HCT116 (cell line): ENCODE results near the gene TMOD3. TPM values are rescaled to one million over a fixed set of nuclear protein-coding genes. Genes with fewer than 3 reads are reported as not detected.

Source experiments
- ATAC-seq: fragments of 200-7000 bp; cut with Tn5 transposase; 2 replicates; pipeline ENCODE4 v1.9.1; 2020; ENCODE audit warnings: mild to moderate bottlenecking, moderate library complexity
- BruUV-seq: library from RNA; stranded (reverse); fragments of 400-500 nt; replicated peaks from 2 replicates; lab custom pipeline; 2021; lab: Mats Ljungman, UMichigan
- CTCF ChIA-PET: fragments of 300-600 bp; sonication (Branson Sonifier 250); formaldehyde crosslinking; loops from one replicate; lab custom pipeline; 2021; ENCODE audit warnings: antibody characterized with exemption; lab: Charles Lee
- POLR2A ChIA-PET: fragments of 300-600, 350-600 bp; sonication (Branson Sonifier 250); formaldehyde crosslinking; loops from one replicate; lab custom pipeline; 2021; ENCODE audit warnings: antibody characterized with exemption; lab: Charles Lee
- RAD21 ChIA-PET, 2 experiments: fragments of 300-600 bp; sonication (Branson Sonifier 250); formaldehyde crosslinking; loops; one replicate each; lab custom pipeline; 2023; ENCODE audit warnings: low total read pairs in 2 of 2; ENCODE audit not compliant: uncharacterized antibody in 2 of 2, unreplicated experiment in 2 of 2, low non-redundant PET in 1 of 2; lab: Charles Lee
- DNase-seq: peaks from one replicate; pipeline ENCODE4 v3.0.0-alpha.2; 2010; ENCODE audit warnings: low read depth, low spot score
- H2AFZ ChIP-seq: fragments of 200-600 bp; shearing (Covaris generic), sonication (generic); 2 replicates; pipeline ENCODE4 v1.6.1; 2017; ENCODE audit warnings: low read depth, mixed run types, mixed read lengths, antibody characterized with exemption, low read length; ENCODE audit not compliant: poor library complexity, severe bottlenecking
- H3K27ac ChIP-seq: 2 replicates; pipeline ENCODE4 v1.5.1; 2012; ENCODE audit warnings: low read depth, low read length
- H3K27me3 ChIP-seq: fragments of 200-600 bp; sonication (generic); 2 replicates; pipeline ENCODE4 v1.6.1; 2016; ENCODE audit warnings: mixed run types, low read length, mixed read lengths; ENCODE audit not compliant: insufficient read depth
- H3K36me3 ChIP-seq, 2 experiments: fragments of 200-500 bp in 1 of 2; fragments of 200-600 bp in 1 of 2; sonication (Bioruptor generic) in 1 of 2; sonication (generic) in 1 of 2; 2 replicates each; pipeline versions ENCODE4 v1.5.1 to v1.6.1; 2014 to 2016; ENCODE audit warnings: low read length in 2 of 2, inconsistent platforms in 1 of 2, mixed read lengths in 1 of 2, mixed run types in 1 of 2; ENCODE audit not compliant: insufficient read depth in 2 of 2, control insufficient read depth in 1 of 2
- H3K4me1 ChIP-seq, 2 experiments: fragments of 200-600 bp in 1 of 2; sonication (generic) in 1 of 2; 2 replicates each; pipeline versions ENCODE4 v1.5.1 to v1.6.1; 2012 to 2017; ENCODE audit warnings: low read length in 2 of 2, inconsistent platforms in 1 of 2, mild to moderate bottlenecking in 1 of 2, mixed read lengths in 1 of 2, mixed run types in 1 of 2, moderate library complexity in 1 of 2; ENCODE audit not compliant: insufficient read depth in 2 of 2, control insufficient read depth in 1 of 2
- H3K4me2 ChIP-seq: fragments of 200-600 bp; sonication (generic); 2 replicates; pipeline ENCODE4 v1.6.1; 2017; ENCODE audit warnings: mixed run types, low read length, mixed read lengths
- H3K4me3 ChIP-seq, 2 experiments: fragments of 200-600 bp in 1 of 2; sonication (generic) in 1 of 2; replicated peaks in 1 of 2; 2 replicates each; pipeline ENCODE4 v1.5.1; 2011 to 2016; ENCODE audit warnings: low read length in 2 of 2, control low read depth in 1 of 2, low read depth in 1 of 2, mild to moderate bottlenecking in 1 of 2, mixed read lengths in 1 of 2, mixed run types in 1 of 2
- H3K79me2 ChIP-seq: fragments of 200-600 bp; sonication (generic); 2 replicates; pipeline ENCODE4 v1.6.1; 2017; ENCODE audit warnings: mild to moderate bottlenecking, mixed run types, low read length, moderate library complexity, mixed read lengths; ENCODE audit not compliant: insufficient read depth
- H3K9ac ChIP-seq: fragments of 200-600 bp; sonication (generic); 2 replicates; pipeline ENCODE4 v1.6.1; 2016; ENCODE audit warnings: low read length, mixed read lengths
- H3K9me2 ChIP-seq: fragments of 200-600 bp; sonication (generic), shearing (Covaris generic); 2 replicates; pipeline ENCODE4 v1.6.1; 2017; ENCODE audit warnings: mixed run types, mild to moderate bottlenecking, moderate library complexity; ENCODE audit not compliant: insufficient read depth
- H3K9me3 ChIP-seq, 2 experiments: fragments of 200-500 bp in 1 of 2; fragments of 200-600 bp in 1 of 2; sonication (Bioruptor generic) in 1 of 2; sonication (generic) in 1 of 2; 2 replicates each; pipeline ENCODE4 v1.6.1; 2014 to 2017; ENCODE audit warnings: low read length in 2 of 2, mixed read lengths in 2 of 2, inconsistent platforms in 1 of 2, low read depth in 1 of 2, mild to moderate bottlenecking in 1 of 2, mixed run types in 1 of 2, moderate library complexity in 1 of 2; ENCODE audit not compliant: control insufficient read depth in 1 of 2, insufficient read depth in 1 of 2
- H4K20me1 ChIP-seq: fragments of 200-600 bp; sonication (generic), shearing (Covaris generic); 2 replicates; pipeline ENCODE4 v1.6.1; 2017; ENCODE audit warnings: mixed run types, mild to moderate bottlenecking, moderate library complexity; ENCODE audit not compliant: insufficient read depth
- CBX3 ChIP-seq: IDR thresholded peaks from 2 replicates; pipeline ENCODE4 v1.6.1; 2012; ENCODE audit warnings: low read depth
- CEBPB ChIP-seq: IDR thresholded peaks from 2 replicates; pipeline ENCODE4 v1.6.1; 2012; ENCODE audit warnings: low read depth
- ELF1 ChIP-seq: IDR thresholded peaks from 2 replicates; pipeline ENCODE4 v1.6.1; 2012; ENCODE audit warnings: low read depth, borderline replicate concordance
- EZH2 ChIP-seq: fragments of 200-600 bp; sonication (generic); IDR thresholded peaks from 2 replicates; pipeline ENCODE4 v1.6.1; 2017; ENCODE audit warnings: antibody characterized with exemption, mixed run types
- EZH2phosphoT487 ChIP-seq: fragments of 200-600 bp; IDR thresholded peaks from 2 replicates; pipeline ENCODE4 v1.6.1; 2018; ENCODE audit warnings: antibody characterized with exemption, borderline replicate concordance
- FOSL1 ChIP-seq: IDR thresholded peaks from 2 replicates; pipeline ENCODE4 v1.6.1; 2012; ENCODE audit warnings: low read depth
- JUND ChIP-seq: IDR thresholded peaks from 2 replicates; pipeline ENCODE4 v1.6.1; 2012
- SIN3A ChIP-seq: IDR thresholded peaks from 2 replicates; pipeline ENCODE4 v1.6.1; 2012; ENCODE audit warnings: low read depth
- TCF7L2 ChIP-seq: IDR thresholded peaks from 2 replicates; pipeline ENCODE4 v1.7.0; 2011; ENCODE audit warnings: borderline replicate concordance, inconsistent platforms; ENCODE audit not compliant: insufficient read depth, insufficient read length; ENCODE audit errors: extremely low read depth
- YY1 ChIP-seq: IDR thresholded peaks from 2 replicates; pipeline ENCODE4 v1.6.1; 2011; ENCODE audit warnings: low read length, low read depth, moderate library complexity, mild to moderate bottlenecking; ENCODE audit not compliant: insufficient replicate concordance; ENCODE audit errors: extremely low read depth
- ZFX ChIP-seq: fragments of 450-650 bp; IDR thresholded peaks from 2 replicates; pipeline ENCODE4 v1.6.1; 2017
- ZNF274 ChIP-seq: fragments of 200-500 bp; sonication (Bioruptor generic); IDR thresholded peaks from 2 replicates; pipeline ENCODE4 v1.6.1; 2014; ENCODE audit warnings: mild to moderate bottlenecking, low read depth, low read length, inconsistent platforms
- intact Hi-C: fragments of 100-400 bp; cut with micrococcal nuclease; formaldehyde crosslinking; loops from 2 replicates; pipeline ENCODE4 v1.10.0; 2022
- total RNA-seq: library from RNA; stranded (reverse); gene quantifications from one replicate; pipeline ENCODE4 v1.2.1, GENCODE V29; 2021; ENCODE audit not compliant: unreplicated experiment
- TF ChIP-seq, protein P1 (sequence below), 3 experiments: fragments of 200-600 bp in 1 of 3; sonication (generic) in 1 of 3; IDR thresholded peaks in 2 of 3; conservative IDR thresholded peaks in 1 of 3; 2 replicates each; pipeline ENCODE4 v1.5.1; 2012 to 2017; ENCODE audit warnings: low read depth in 2 of 3, low read length in 2 of 3, antibody characterized with exemption in 1 of 3, borderline replicate concordance in 1 of 3, control low read depth in 1 of 3, mild to moderate bottlenecking in 1 of 3, mixed read lengths in 1 of 3, mixed run types in 1 of 3, moderate library complexity in 1 of 3; ENCODE audit not compliant: insufficient read depth in 1 of 3
- TF ChIP-seq, protein P2 (sequence below): IDR thresholded peaks from 2 replicates; pipeline ENCODE4 v1.6.1; 2012; ENCODE audit warnings: low read depth
- TF ChIP-seq, protein P3 (sequence below): IDR thresholded peaks from 2 replicates; pipeline ENCODE4 v1.6.1; 2011; ENCODE audit warnings: mild to moderate bottlenecking, low read length, moderate library complexity; ENCODE audit not compliant: insufficient replicate concordance; ENCODE audit errors: extremely low read depth
- TF ChIP-seq, protein P4 (sequence below): IDR thresholded peaks from 2 replicates; pipeline ENCODE4 v1.6.1; 2012

The TMOD3 gene
- total RNA-seq, 1 experiment from 2014 or later = 78.8 TPM

DNA sequence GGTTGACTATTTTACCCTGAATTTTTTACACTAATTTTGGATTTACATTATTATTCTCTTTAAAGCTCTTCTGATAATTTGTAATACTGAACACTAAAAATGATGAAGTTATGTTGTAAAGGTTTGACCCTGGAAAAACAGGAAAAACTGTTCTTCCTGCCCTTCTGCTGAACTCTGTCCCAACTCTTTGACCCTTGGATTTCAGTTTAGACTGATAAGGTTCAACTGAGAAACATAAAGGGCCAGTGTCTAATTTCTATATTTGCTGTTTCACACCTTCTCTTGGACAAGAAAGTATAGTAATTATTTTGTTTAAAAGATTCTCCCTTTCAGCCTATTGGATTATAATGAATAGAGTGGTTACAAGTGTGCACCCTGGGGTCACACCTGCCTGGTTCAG, 12.8 kb upstream of the TMOD3 start:
- Histone ChIP-seq H3K9me3 (peaks cover 5 to 7% of the 10 kb centered on the region in 2 experiments; a peak in 2 of 4 replicates), H3K27ac (no peak overlapping the region), H3K9me2 (no peaks in the 10 kb centered on the region), H3K27me3 (no peaks in the 10 kb centered on the region), H3K9ac (no peak overlapping the region), H3K4me3 (no peak overlapping the region), H3K4me1 (no peaks in the 10 kb centered on the region), H4K20me1 (no peaks in the 10 kb centered on the region), H2AFZ (no peak overlapping the region), H3K79me2 (no peaks in the 10 kb centered on the region), H3K36me3 (no peaks in the 10 kb centered on the region), H3K4me2 (no peak overlapping the region)
- intact Hi-C loops = no loop called here
- ChIA-PET POLR2A (no interaction called here), RAD21 (no interaction called here), CTCF (no interaction called here)
- TF ChIP-seq CBX3 = no peak
- TF ChIP-seq EZH2 = no peak
- TF ChIP-seq ZNF274 = no peak
- no peak for TF ChIP-seq ELF1
- no peak for TF ChIP-seq ZFX
- no peak for TF ChIP-seq FOSL1
- no peak for TF ChIP-seq CEBPB
- TF ChIP-seq, protein P1, sequence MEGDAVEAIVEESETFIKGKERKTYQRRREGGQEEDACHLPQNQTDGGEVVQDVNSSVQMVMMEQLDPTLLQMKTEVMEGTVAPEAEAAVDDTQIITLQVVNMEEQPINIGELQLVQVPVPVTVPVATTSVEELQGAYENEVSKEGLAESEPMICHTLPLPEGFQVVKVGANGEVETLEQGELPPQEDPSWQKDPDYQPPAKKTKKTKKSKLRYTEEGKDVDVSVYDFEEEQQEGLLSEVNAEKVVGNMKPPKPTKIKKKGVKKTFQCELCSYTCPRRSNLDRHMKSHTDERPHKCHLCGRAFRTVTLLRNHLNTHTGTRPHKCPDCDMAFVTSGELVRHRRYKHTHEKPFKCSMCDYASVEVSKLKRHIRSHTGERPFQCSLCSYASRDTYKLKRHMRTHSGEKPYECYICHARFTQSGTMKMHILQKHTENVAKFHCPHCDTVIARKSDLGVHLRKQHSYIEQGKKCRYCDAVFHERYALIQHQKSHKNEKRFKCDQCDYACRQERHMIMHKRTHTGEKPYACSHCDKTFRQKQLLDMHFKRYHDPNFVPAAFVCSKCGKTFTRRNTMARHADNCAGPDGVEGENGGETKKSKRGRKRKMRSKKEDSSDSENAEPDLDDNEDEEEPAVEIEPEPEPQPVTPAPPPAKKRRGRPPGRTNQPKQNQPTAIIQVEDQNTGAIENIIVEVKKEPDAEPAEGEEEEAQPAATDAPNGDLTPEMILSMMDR (IDR thresholded peaks at IDR 0.05 in 2 of 3, conservative IDR thresholded peaks at IDR 0.05 in 1 of 3; ENCODE audit: borderline replicate concordance in 1 of 3, insufficient read depth in 1 of 3, low read depth in 2 of 3, low read length in 2 of 3) = no peak
- TF ChIP-seq, protein P2, sequence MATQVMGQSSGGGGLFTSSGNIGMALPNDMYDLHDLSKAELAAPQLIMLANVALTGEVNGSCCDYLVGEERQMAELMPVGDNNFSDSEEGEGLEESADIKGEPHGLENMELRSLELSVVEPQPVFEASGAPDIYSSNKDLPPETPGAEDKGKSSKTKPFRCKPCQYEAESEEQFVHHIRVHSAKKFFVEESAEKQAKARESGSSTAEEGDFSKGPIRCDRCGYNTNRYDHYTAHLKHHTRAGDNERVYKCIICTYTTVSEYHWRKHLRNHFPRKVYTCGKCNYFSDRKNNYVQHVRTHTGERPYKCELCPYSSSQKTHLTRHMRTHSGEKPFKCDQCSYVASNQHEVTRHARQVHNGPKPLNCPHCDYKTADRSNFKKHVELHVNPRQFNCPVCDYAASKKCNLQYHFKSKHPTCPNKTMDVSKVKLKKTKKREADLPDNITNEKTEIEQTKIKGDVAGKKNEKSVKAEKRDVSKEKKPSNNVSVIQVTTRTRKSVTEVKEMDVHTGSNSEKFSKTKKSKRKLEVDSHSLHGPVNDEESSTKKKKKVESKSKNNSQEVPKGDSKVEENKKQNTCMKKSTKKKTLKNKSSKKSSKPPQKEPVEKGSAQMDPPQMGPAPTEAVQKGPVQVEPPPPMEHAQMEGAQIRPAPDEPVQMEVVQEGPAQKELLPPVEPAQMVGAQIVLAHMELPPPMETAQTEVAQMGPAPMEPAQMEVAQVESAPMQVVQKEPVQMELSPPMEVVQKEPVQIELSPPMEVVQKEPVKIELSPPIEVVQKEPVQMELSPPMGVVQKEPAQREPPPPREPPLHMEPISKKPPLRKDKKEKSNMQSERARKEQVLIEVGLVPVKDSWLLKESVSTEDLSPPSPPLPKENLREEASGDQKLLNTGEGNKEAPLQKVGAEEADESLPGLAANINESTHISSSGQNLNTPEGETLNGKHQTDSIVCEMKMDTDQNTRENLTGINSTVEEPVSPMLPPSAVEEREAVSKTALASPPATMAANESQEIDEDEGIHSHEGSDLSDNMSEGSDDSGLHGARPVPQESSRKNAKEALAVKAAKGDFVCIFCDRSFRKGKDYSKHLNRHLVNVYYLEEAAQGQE = no peak
- no peak for TF ChIP-seq TCF7L2
- no peak for TF ChIP-seq SIN3A
- TF ChIP-seq JUND = no peak
- no peak for TF ChIP-seq EZH2phosphoT487
- no peak for TF ChIP-seq YY1
- TF ChIP-seq, protein P3, sequence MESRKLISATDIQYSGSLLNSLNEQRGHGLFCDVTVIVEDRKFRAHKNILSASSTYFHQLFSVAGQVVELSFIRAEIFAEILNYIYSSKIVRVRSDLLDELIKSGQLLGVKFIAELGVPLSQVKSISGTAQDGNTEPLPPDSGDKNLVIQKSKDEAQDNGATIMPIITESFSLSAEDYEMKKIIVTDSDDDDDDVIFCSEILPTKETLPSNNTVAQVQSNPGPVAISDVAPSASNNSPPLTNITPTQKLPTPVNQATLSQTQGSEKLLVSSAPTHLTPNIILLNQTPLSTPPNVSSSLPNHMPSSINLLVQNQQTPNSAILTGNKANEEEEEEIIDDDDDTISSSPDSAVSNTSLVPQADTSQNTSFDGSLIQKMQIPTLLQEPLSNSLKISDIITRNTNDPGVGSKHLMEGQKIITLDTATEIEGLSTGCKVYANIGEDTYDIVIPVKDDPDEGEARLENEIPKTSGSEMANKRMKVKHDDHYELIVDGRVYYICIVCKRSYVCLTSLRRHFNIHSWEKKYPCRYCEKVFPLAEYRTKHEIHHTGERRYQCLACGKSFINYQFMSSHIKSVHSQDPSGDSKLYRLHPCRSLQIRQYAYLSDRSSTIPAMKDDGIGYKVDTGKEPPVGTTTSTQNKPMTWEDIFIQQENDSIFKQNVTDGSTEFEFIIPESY = no peak
- TF ChIP-seq, protein P4, sequence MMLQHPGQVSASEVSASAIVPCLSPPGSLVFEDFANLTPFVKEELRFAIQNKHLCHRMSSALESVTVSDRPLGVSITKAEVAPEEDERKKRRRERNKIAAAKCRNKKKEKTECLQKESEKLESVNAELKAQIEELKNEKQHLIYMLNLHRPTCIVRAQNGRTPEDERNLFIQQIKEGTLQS = no peak
- DNase-seq (no peak), ATAC-seq (no peak)
- no TSS peak for BruUV-seq
